H1 (cell line): ENCODE data around the gene CELF4. TPM values are rescaled to one million over a fixed set of nuclear protein-coding genes. Genes with fewer than 3 reads are reported as not detected.

ENCODE experiments used
- CTCF ChIA-PET: fragments of 300-600 bp; sonication (Branson Sonifier 250); formaldehyde crosslinking; loops from one replicate; lab custom pipeline; 2021; ENCODE audit not compliant: partially characterized antibody; lab: Charles Lee
- POLR2A ChIA-PET: fragments of 300-600 bp; sonication (Branson Sonifier 250); formaldehyde crosslinking; loops from one replicate; lab custom pipeline; 2021; ENCODE audit warnings: inconsistent platforms; ENCODE audit not compliant: partially characterized antibody; lab: Charles Lee
- DNase-seq, 2 experiments: peaks; one replicate each; pipeline versions ENCODE4 v3.0.0 to v3.0.0-alpha.2; 2010 to 2022; ENCODE audit warnings: low spot score in 2 of 2, low read depth in 1 of 2, mixed read lengths in 1 of 2
- FAIRE-seq: peaks from 2 replicates; lab custom pipeline; 2011; peaks lifted over from hg19 to GRCh38; lab: Jason Lieb, UNC
- H2AFZ ChIP-seq: 2 replicates; pipeline ENCODE4 v1.8.1; 2012; ENCODE audit warnings: low read length, inconsistent platforms
- H2AK5ac ChIP-seq: 2 replicates; pipeline ENCODE4 v1.6.1; 2013; ENCODE audit warnings: low read depth, low read length
- H2BK120ac ChIP-seq: replicated peaks from 2 replicates; pipeline ENCODE3; 2013; ENCODE audit warnings: low read depth, low read length, inconsistent platforms
- H2BK12ac ChIP-seq: 2 replicates; pipeline ENCODE4 v1.6.1; 2013; ENCODE audit warnings: low read depth, low read length
- H2BK15ac ChIP-seq: 2 replicates; pipeline ENCODE4 v1.6.1; 2013; ENCODE audit warnings: low read length
- H2BK20ac ChIP-seq: 2 replicates; pipeline ENCODE4 v1.6.1; 2013; ENCODE audit warnings: low read length
- H2BK5ac ChIP-seq: 2 replicates; pipeline ENCODE4 v1.6.1; 2013; ENCODE audit warnings: low read depth, low read length
- H3K14ac ChIP-seq: 2 replicates; pipeline ENCODE4 v1.6.1; 2013; ENCODE audit warnings: inconsistent platforms; ENCODE audit not compliant: insufficient read length
- H3K18ac ChIP-seq: 2 replicates; pipeline ENCODE4 v1.6.1; 2013; ENCODE audit warnings: low read length; ENCODE audit errors: extremely low read depth
- H3K23ac ChIP-seq: 2 replicates; pipeline ENCODE4 v1.6.1; 2013; ENCODE audit warnings: inconsistent platforms; ENCODE audit not compliant: insufficient read length
- H3K23me2 ChIP-seq: 2 replicates; pipeline ENCODE4 v1.6.1; 2013; ENCODE audit warnings: low read depth, low read length
- H3K27ac ChIP-seq: 2 replicates; pipeline ENCODE4 v1.6.1; 2011; ENCODE audit warnings: low read depth, low read length, inconsistent platforms
- H3K27me3 ChIP-seq, 4 experiments: replicated peaks in 1 of 4; 1 replicate in 1 of 4; 2 replicates in 3 of 4; pipeline versions ENCODE4 v1.6.1 to v1.8.1; 2011 to 2013; ENCODE audit warnings: low read length in 3 of 4, mild to moderate bottlenecking in 3 of 4, inconsistent platforms in 2 of 4, mixed read lengths in 2 of 4, moderate library complexity in 1 of 4; ENCODE audit not compliant: control insufficient read depth in 3 of 4, insufficient read depth in 3 of 4; ENCODE audit errors: extremely low read depth in 1 of 4
- H3K36me3 ChIP-seq, 4 experiments: 2 replicates each; pipeline versions ENCODE4 v1.6.1 to v1.8.1; 2011 to 2013; ENCODE audit warnings: mild to moderate bottlenecking in 4 of 4, low read length in 3 of 4, moderate library complexity in 2 of 4, control low read depth in 1 of 4, inconsistent platforms in 1 of 4; ENCODE audit not compliant: insufficient read depth in 4 of 4, control insufficient read depth in 2 of 4
- H3K4ac ChIP-seq: replicated peaks from 2 replicates; pipeline ENCODE3; 2013; ENCODE audit warnings: low read length, low read depth, mixed read lengths, inconsistent platforms; ENCODE audit not compliant: insufficient read length
- H3K4me1 ChIP-seq, 4 experiments: replicated peaks in 1 of 4; 1 replicate in 1 of 4; 2 replicates in 3 of 4; pipeline versions ENCODE4 v1.6.1 to v1.8.1; 2011 to 2013; ENCODE audit warnings: low read length in 3 of 4, inconsistent platforms in 2 of 4, mixed read lengths in 1 of 4; ENCODE audit not compliant: insufficient read depth in 4 of 4, control insufficient read depth in 3 of 4
- H3K4me2 ChIP-seq, 2 experiments: 2 replicates each; pipeline versions ENCODE4 v1.6.1 to v1.8.1; 2011 to 2013; ENCODE audit warnings: low read depth in 2 of 2, low read length in 2 of 2, control low read depth in 1 of 2, inconsistent platforms in 1 of 2, mild to moderate bottlenecking in 1 of 2; ENCODE audit not compliant: insufficient read depth in 1 of 2
- H3K4me3 ChIP-seq, 4 experiments: fragments of 200-600, 300-600 bp in 1 of 4; sonication (generic), shearing (Covaris generic), sonication (Bioruptor Twin) in 1 of 4; 2 replicates each; pipeline versions ENCODE4 v1.5.1 to v1.8.1; 2011 to 2016; ENCODE audit warnings: low read length in 4 of 4, low read depth in 3 of 4, control low read depth in 2 of 4, inconsistent platforms in 2 of 4, mild to moderate bottlenecking in 2 of 4, mixed read lengths in 1 of 4, moderate library complexity in 1 of 4; ENCODE audit not compliant: insufficient read depth in 2 of 4; ENCODE audit errors: extremely low read depth in 1 of 4
- H3K56ac ChIP-seq: replicated peaks from 2 replicates; pipeline ENCODE3; 2013; ENCODE audit warnings: low read depth, mild to moderate bottlenecking, mixed read lengths, low read length, inconsistent platforms; ENCODE audit not compliant: insufficient read length
- H3K79me1 ChIP-seq: 2 replicates; pipeline ENCODE4 v1.6.1; 2013; ENCODE audit warnings: low read depth, low read length, control low read depth
- H3K79me2 ChIP-seq, 2 experiments: 2 replicates each; pipeline versions ENCODE4 v1.6.1 to v1.8.1; 2012 to 2013; ENCODE audit warnings: low read length in 2 of 2, mild to moderate bottlenecking in 2 of 2, inconsistent platforms in 1 of 2; ENCODE audit not compliant: insufficient read depth in 2 of 2, control insufficient read depth in 1 of 2
- H3K9ac ChIP-seq, 4 experiments: replicated peaks in 1 of 4; 1 replicate in 1 of 4; 2 replicates in 3 of 4; pipeline versions ENCODE4 v1.6.1 to v1.8.1; 2011 to 2013; ENCODE audit warnings: low read depth in 3 of 4, low read length in 3 of 4, control low read depth in 2 of 4, mild to moderate bottlenecking in 2 of 4, moderate library complexity in 2 of 4, inconsistent platforms in 1 of 4; ENCODE audit errors: extremely low read depth in 1 of 4
- H3K9me3 ChIP-seq, 2 experiments: 2 replicates each; pipeline versions ENCODE4 v1.6.1 to v1.8.1; 2012 to 2013; ENCODE audit warnings: mild to moderate bottlenecking in 2 of 2, moderate library complexity in 2 of 2, control low read depth in 1 of 2, inconsistent platforms in 1 of 2, low read depth in 1 of 2, low read length in 1 of 2, mixed read lengths in 1 of 2; ENCODE audit not compliant: insufficient read depth in 2 of 2
- H4K20me1 ChIP-seq, 2 experiments: replicated peaks in 1 of 2; 2 replicates each; pipeline versions ENCODE3 to v1.8.1; 2011 to 2013; ENCODE audit warnings: inconsistent platforms in 2 of 2, low read length in 2 of 2, mild to moderate bottlenecking in 1 of 2; ENCODE audit not compliant: insufficient read depth in 2 of 2, control insufficient read depth in 1 of 2
- H4K5ac ChIP-seq: 2 replicates; pipeline ENCODE4 v1.6.1; 2013; ENCODE audit warnings: low read length, low read depth, mixed read lengths, inconsistent platforms; ENCODE audit not compliant: insufficient read length
- H4K8ac ChIP-seq: 2 replicates; pipeline ENCODE4 v1.8.0; 2013; ENCODE audit warnings: mild to moderate bottlenecking, moderate library complexity, low read length, inconsistent platforms; ENCODE audit not compliant: insufficient read depth; ENCODE audit errors: extremely low read depth
- H4K91ac ChIP-seq: replicated peaks from 2 replicates; pipeline ENCODE3; 2013; ENCODE audit warnings: low read length, mixed read lengths, inconsistent platforms; ENCODE audit not compliant: insufficient read length
- CBX5 ChIP-seq: fragments of 300-800, 300-1000 bp; sonication (generic); IDR thresholded peaks from 2 replicates; pipeline ENCODE4 v1.7.1; 2016; ENCODE audit warnings: antibody characterized with exemption, low read length, low read depth
- JUN ChIP-seq: IDR thresholded peaks from 2 replicates; pipeline ENCODE4 v1.6.1; 2011; ENCODE audit warnings: low read depth, mild to moderate bottlenecking, improper control_type of control experiment, low read length
- SAP30 ChIP-seq: fragments of 300-600 bp; sonication (generic); IDR thresholded peaks from 2 replicates; pipeline ENCODE4 v1.7.1; 2012; ENCODE audit warnings: low read length, moderate library complexity, mild to moderate bottlenecking, inconsistent platforms; ENCODE audit not compliant: insufficient read depth, insufficient replicate concordance
- SP1 ChIP-seq: IDR thresholded peaks from 2 replicates; pipeline ENCODE4 v1.6.1; 2011; ENCODE audit warnings: low read depth, low read length
- SRF ChIP-seq: IDR thresholded peaks from 2 replicates; pipeline ENCODE4 v1.6.1; 2011; ENCODE audit warnings: mild to moderate bottlenecking, low read depth, low read length, moderate library complexity
- TAF7 ChIP-seq: optimal IDR thresholded peaks from 2 replicates; pipeline ENCODE3; 2011; ENCODE audit warnings: low read depth, mild to moderate bottlenecking, inconsistent platforms, low read length, moderate library complexity, borderline replicate concordance
- WGBS, 2 experiments: shearing (Covaris generic) in 1 of 2; methylation state at CpG; one replicate each; pipeline versions ENCODE4 v1.1.6 to v1.1.7; 2013 to 2015; ENCODE audit warnings: low lambda C conversion rate in 2 of 2, mixed read lengths in 2 of 2, inconsistent platforms in 1 of 2, low coverage in 1 of 2, missing lambda C conversion rate in 1 of 2; ENCODE audit not compliant: insufficient replicate concordance in 2 of 2, insufficient coverage in 1 of 2, insufficient read length in 1 of 2; ENCODE audit errors: extremely low coverage in 1 of 2, missing lambda C conversion rate in 1 of 2; 5-methylcytosine and 5-hydroxymethylcytosine counted together
- polyA plus RNA-seq, 7 experiments: library from polyadenylated mRNA; depleted of rRNA in 3 of 7; stranded (reverse) in 5 of 7; unstranded in 2 of 7; fragments of >200 nt in 5 of 7; fragments of 200-250 nt in 2 of 7; gene quantifications; 1 replicate in 5 of 7; 2 replicates in 1 of 7; 4 replicates in 1 of 7; pipeline versions ENCODE4 v1.2.1 to v1.2.3, GENCODE V29; 2011 to 2013; ENCODE audit warnings: missing spikeins in 2 of 7, mixed read lengths in 2 of 7
- total RNA-seq: library from RNA; stranded (reverse); fragmentation: NEBNext Ultra II Directional; extraction: Animal tissue kit (Norgen Biotek cat#: 25700); gene quantifications from 2 replicates; pipeline ENCODE4 v1.2.1, GENCODE V29; 2021
- TF ChIP-seq, protein P1 (sequence below): IDR thresholded peaks from 2 replicates; pipeline ENCODE4 v1.6.1; 2011; ENCODE audit warnings: low read length, improper control_type of control experiment
- TF ChIP-seq, protein P2 (sequence below): IDR thresholded peaks from 2 replicates; pipeline ENCODE4 v1.6.1; 2012; ENCODE audit warnings: inconsistent platforms

The CELF4 gene
- total and polyA plus RNA-seq, 2 of the 8 experiments (the other 6 are each of a cell fraction or from before 2014, with no cell fraction given), result 1.6 to 3.4 TPM

DNA sequence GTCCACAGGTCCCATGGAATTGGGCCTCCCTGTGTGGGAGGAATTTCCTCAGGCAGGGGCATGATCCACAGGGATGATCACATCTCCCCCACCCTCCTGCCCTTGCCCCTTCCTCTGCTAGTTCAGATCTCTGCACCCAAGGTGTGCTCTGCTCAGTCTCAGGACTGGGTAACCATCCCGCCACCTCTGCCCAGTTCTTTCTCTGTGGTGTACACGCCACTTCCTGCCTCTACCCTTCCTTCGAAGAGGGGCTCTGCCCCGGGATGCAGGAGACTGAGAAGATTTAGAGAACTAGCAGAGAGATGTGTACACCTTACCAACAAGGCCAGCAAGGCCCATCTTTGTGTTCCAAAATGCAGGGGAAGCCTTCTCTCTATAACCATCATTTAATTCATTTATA, 160.4 kb downstream of the CELF4 start:
- Histone ChIP-seq H3K4me1 (peaks cover 0 to 17% (median 8%) of the 10 kb centered on the region in 4 experiments; a peak in 6 of 7 replicates), H3K18ac (no peak overlapping the region), H2AFZ (no peak overlapping the region), H3K27me3 (no peaks in the 10 kb centered on the region; a peak in 2 of 7 replicates), H2BK20ac (no peak overlapping the region), H4K91ac (no peak overlapping the region), H3K4ac (no peak overlapping the region), H2BK15ac (no peak overlapping the region), H2BK120ac (no peak overlapping the region), H3K4me2 (no peak overlapping the region), H3K79me2 (no peaks in the 10 kb centered on the region), H2AK5ac (no peak overlapping the region), H3K23me2 (no peaks in the 10 kb centered on the region), H2BK5ac (no peak overlapping the region), H4K8ac (no peak overlapping the region), H3K9ac (no peak overlapping the region), H4K5ac (no peak overlapping the region), H3K9me3 (no peaks in the 10 kb centered on the region), H2BK12ac (no peak overlapping the region), H4K20me1 (no peaks in the 10 kb centered on the region), H3K14ac (no peak overlapping the region), H3K56ac (no peak overlapping the region)
- FAIRE-seq, result no peak
- DNase-seq, result no peak
- ChIA-PET POLR2A (no interaction called here), CTCF (interaction anchor here (1.1 to 2.4 kb wide), 5 partner anchors 23 to 83 kb away, joined by 3 to 7 read pairs (median 4); no protein-coding TSS in a partner anchor)
- TF ChIP-seq SRF (no peak), CBX5 (no peak), SP1 (no peak), SAP30 (no peak), JUN (no peak), TAF7 (no peak)
- TF ChIP-seq, protein P1, sequence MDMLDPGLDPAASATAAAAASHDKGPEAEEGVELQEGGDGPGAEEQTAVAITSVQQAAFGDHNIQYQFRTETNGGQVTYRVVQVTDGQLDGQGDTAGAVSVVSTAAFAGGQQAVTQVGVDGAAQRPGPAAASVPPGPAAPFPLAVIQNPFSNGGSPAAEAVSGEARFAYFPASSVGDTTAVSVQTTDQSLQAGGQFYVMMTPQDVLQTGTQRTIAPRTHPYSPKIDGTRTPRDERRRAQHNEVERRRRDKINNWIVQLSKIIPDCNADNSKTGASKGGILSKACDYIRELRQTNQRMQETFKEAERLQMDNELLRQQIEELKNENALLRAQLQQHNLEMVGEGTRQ, result no peak
- TF ChIP-seq, protein P2, sequence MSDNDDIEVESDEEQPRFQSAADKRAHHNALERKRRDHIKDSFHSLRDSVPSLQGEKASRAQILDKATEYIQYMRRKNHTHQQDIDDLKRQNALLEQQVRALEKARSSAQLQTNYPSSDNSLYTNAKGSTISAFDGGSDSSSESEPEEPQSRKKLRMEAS, result no peak
- TF ChIP-seq, all 59 proteins: peak for 0
- Histone ChIP-seq H3K79me1 (no peaks in the 10 kb centered on the region), H3K27ac (no peak overlapping the region), H3K36me3 (no peaks in the 10 kb centered on the region), H3K4me3 (no peak overlapping the region), H3K23ac (no peak overlapping the region)
- 88% methylated on average over 4 of the region's 4 CpGs; no CpG with 5 or more reads in 1 of the 2 experiments for WGBS, 2 experiments
